Measurements from ENCODE around the gene SBF2.

The SBF2 gene

GRCh38 chr11:10032935-10033334, 261.1 kb downstream of the SBF2 start:
- DNase-seq (ENCODE audit: extremely low spot score): no peak
- TF ChIP-seq BHLHE40 (IDR thresholded peaks at IDR 0.05; ENCODE audit: borderline replicate concordance): no peak
- TF ChIP-seq HDGF (IDR thresholded peaks at IDR 0.05; ENCODE audit: borderline replicate concordance): no peak
- no peak for TF ChIP-seq CTBP1 (IDR thresholded peaks at IDR 0.05; ENCODE audit: borderline replicate concordance)
- TF ChIP-seq FOXM1 (IDR thresholded peaks at IDR 0.05; ENCODE audit: borderline replicate concordance): no peak
- TF ChIP-seq FOXA1 (IDR thresholded peaks at IDR 0.05): no peak
- TF ChIP-seq ZNF384 (IDR thresholded peaks at IDR 0.05): no peak
- TF ChIP-seq LEF1 (IDR thresholded peaks at IDR 0.05; ENCODE audit: borderline replicate concordance): no peak
- no peak for TF ChIP-seq PKNOX1 (IDR thresholded peaks at IDR 0.05)
- no peak for TF ChIP-seq SP1 (IDR thresholded peaks at IDR 0.05)
- no peak for TF ChIP-seq ELF4 (IDR thresholded peaks at IDR 0.05)
- TF ChIP-seq SUZ12 (IDR thresholded peaks at IDR 0.05): no peak
- POLR2A ChIA-PET: no interaction called here
- CTCF ChIA-PET: no interaction called here

GRCh38 chr11:10030122-10030490, 263.9 kb downstream of the SBF2 start:
- CTCF ChIA-PET: no interaction called here
- POLR2A ChIA-PET: no interaction called here

GRCh38 chr11:10029386-10030121, 264.5 kb downstream of the SBF2 start:
- CTCF ChIA-PET: no interaction called here
- no peak for DNase-seq (ENCODE audit: extremely low spot score)
- POLR2A ChIA-PET: no interaction called here
- TF ChIP-seq TARDBP (IDR thresholded peaks at IDR 0.05) (no peak), FOXM1 (IDR thresholded peaks at IDR 0.05; ENCODE audit: borderline replicate concordance) (no peak), FOXK2 (IDR thresholded peaks at IDR 0.05) (no peak), FOXA1 (IDR thresholded peaks at IDR 0.05) (no peak), NFRKB (IDR thresholded peaks at IDR 0.05) (no peak), HDGF (IDR thresholded peaks at IDR 0.05; ENCODE audit: borderline replicate concordance) (no peak), ELF4 (IDR thresholded peaks at IDR 0.05) (no peak), BHLHE40 (IDR thresholded peaks at IDR 0.05; ENCODE audit: borderline replicate concordance) (no peak), ZNF384 (IDR thresholded peaks at IDR 0.05) (no peak), CTBP1 (IDR thresholded peaks at IDR 0.05; ENCODE audit: borderline replicate concordance) (no peak), L3MBTL2 (conservative IDR thresholded peaks at IDR 0.05) (no peak), SUZ12 (IDR thresholded peaks at IDR 0.05) (no peak), SP1 (IDR thresholded peaks at IDR 0.05) (no peak), ARNT (IDR thresholded peaks at IDR 0.05) (no peak), PKNOX1 (IDR thresholded peaks at IDR 0.05) (no peak), LEF1 (IDR thresholded peaks at IDR 0.05; ENCODE audit: borderline replicate concordance) (no peak)

More at GRCh38 chr11:10030122-10030490, 263.9 kb downstream of the SBF2 start:
- DNase-seq (ENCODE audit: extremely low spot score): no peak
- TF ChIP-seq BHLHE40 (IDR thresholded peaks at IDR 0.05; ENCODE audit: borderline replicate concordance): no peak
- no peak for TF ChIP-seq FOXK2 (IDR thresholded peaks at IDR 0.05)
- no peak for TF ChIP-seq CTBP1 (IDR thresholded peaks at IDR 0.05; ENCODE audit: borderline replicate concordance)
- TF ChIP-seq TARDBP (IDR thresholded peaks at IDR 0.05): no peak
- TF ChIP-seq ELF4 (IDR thresholded peaks at IDR 0.05): no peak
- TF ChIP-seq HDGF (IDR thresholded peaks at IDR 0.05; ENCODE audit: borderline replicate concordance): no peak
- TF ChIP-seq ARNT (IDR thresholded peaks at IDR 0.05): no peak
- TF ChIP-seq LEF1 (IDR thresholded peaks at IDR 0.05; ENCODE audit: borderline replicate concordance): no peak
- no peak for TF ChIP-seq FOXM1 (IDR thresholded peaks at IDR 0.05; ENCODE audit: borderline replicate concordance)
- no peak for TF ChIP-seq SP1 (IDR thresholded peaks at IDR 0.05)
- no peak for TF ChIP-seq L3MBTL2 (conservative IDR thresholded peaks at IDR 0.05)

GRCh38 chr11:10026514-10026913, 267.5 kb downstream of the SBF2 start:
- no peak for TF ChIP-seq ARNT (IDR thresholded peaks at IDR 0.05)
- TF ChIP-seq TARDBP (IDR thresholded peaks at IDR 0.05): no peak
- TF ChIP-seq ELF4 (IDR thresholded peaks at IDR 0.05): no peak
- no peak for TF ChIP-seq LEF1 (IDR thresholded peaks at IDR 0.05; ENCODE audit: borderline replicate concordance)
- no peak for TF ChIP-seq FOXM1 (IDR thresholded peaks at IDR 0.05; ENCODE audit: borderline replicate concordance)
- no peak for TF ChIP-seq BHLHE40 (IDR thresholded peaks at IDR 0.05; ENCODE audit: borderline replicate concordance)
- no peak for TF ChIP-seq ZNF384 (IDR thresholded peaks at IDR 0.05)
- TF ChIP-seq SUZ12 (IDR thresholded peaks at IDR 0.05): no peak
- TF ChIP-seq PKNOX1 (IDR thresholded peaks at IDR 0.05): no peak
- no peak for TF ChIP-seq HDGF (IDR thresholded peaks at IDR 0.05; ENCODE audit: borderline replicate concordance)
- no peak for TF ChIP-seq FOXA1 (IDR thresholded peaks at IDR 0.05)
- TF ChIP-seq SP1 (IDR thresholded peaks at IDR 0.05): no peak
- TF ChIP-seq FOXK2 (IDR thresholded peaks at IDR 0.05): no peak
- TF ChIP-seq CTBP1 (IDR thresholded peaks at IDR 0.05; ENCODE audit: borderline replicate concordance): no peak
- TF ChIP-seq NFRKB (IDR thresholded peaks at IDR 0.05): no peak
- no peak for TF ChIP-seq L3MBTL2 (conservative IDR thresholded peaks at IDR 0.05)
- CTCF ChIA-PET: no interaction called here
- DNase-seq (ENCODE audit: extremely low spot score): no peak
- POLR2A ChIA-PET: no interaction called here

GRCh38 chr11:10023212-10023611, 270.8 kb downstream of the SBF2 start:
- TF ChIP-seq ZNF384 (IDR thresholded peaks at IDR 0.05): no peak
- POLR2A ChIA-PET: no interaction called here
- DNase-seq (ENCODE audit: extremely low spot score): no peak
- CTCF ChIA-PET: no interaction called here

GRCh38 chr11:10022764-10023163, 271.3 kb downstream of the SBF2 start:
- TF ChIP-seq FOXM1 (IDR thresholded peaks at IDR 0.05; ENCODE audit: borderline replicate concordance) (no peak), NFRKB (IDR thresholded peaks at IDR 0.05) (no peak), TARDBP (IDR thresholded peaks at IDR 0.05) (no peak), ZNF384 (IDR thresholded peaks at IDR 0.05) (no peak), SUZ12 (IDR thresholded peaks at IDR 0.05) (no peak), ELF4 (IDR thresholded peaks at IDR 0.05) (no peak), CTBP1 (IDR thresholded peaks at IDR 0.05; ENCODE audit: borderline replicate concordance) (no peak), BHLHE40 (IDR thresholded peaks at IDR 0.05; ENCODE audit: borderline replicate concordance) (no peak), PKNOX1 (IDR thresholded peaks at IDR 0.05) (no peak), L3MBTL2 (conservative IDR thresholded peaks at IDR 0.05) (no peak), HDGF (IDR thresholded peaks at IDR 0.05; ENCODE audit: borderline replicate concordance) (no peak), SP1 (IDR thresholded peaks at IDR 0.05) (no peak), LEF1 (IDR thresholded peaks at IDR 0.05; ENCODE audit: borderline replicate concordance) (no peak), ARNT (IDR thresholded peaks at IDR 0.05) (no peak), FOXK2 (IDR thresholded peaks at IDR 0.05) (no peak), FOXA1 (IDR thresholded peaks at IDR 0.05) (no peak)
- ChIA-PET POLR2A (no interaction called here), CTCF (no interaction called here)
- no peak for DNase-seq (ENCODE audit: extremely low spot score)

All from HEK293T (cell line).